Measurements from ENCODE around the gene COL13A1. TPM values are rescaled to one million over a fixed set of nuclear protein-coding genes. Genes with fewer than 3 reads are reported as not detected.

The COL13A1 gene
- polyA plus RNA-seq, 1 donor: 8.7 TPM

DNA sequence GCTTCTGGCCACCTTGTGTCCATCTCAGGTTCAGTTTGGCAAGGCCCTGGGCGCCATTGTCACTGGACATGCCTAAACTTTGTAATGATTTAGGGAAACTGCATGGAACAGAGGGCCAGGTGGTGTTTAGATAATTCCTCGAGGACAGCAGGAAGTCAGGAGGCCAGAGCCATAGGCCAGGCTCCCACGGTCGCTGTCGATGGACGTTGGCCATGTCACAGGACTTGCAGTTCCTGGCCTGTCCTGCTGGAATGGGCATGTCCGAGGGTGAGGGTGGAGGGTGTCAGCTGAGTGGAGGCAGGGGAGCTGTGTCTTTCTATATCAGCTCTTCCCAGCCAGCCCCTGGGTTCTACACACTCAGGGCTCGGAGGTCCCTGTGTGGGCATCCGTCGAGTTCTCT lies 143.1 kb downstream of the COL13A1 start:
- no peak for DNase-seq (ENCODE audit: low read depth)

DNA sequence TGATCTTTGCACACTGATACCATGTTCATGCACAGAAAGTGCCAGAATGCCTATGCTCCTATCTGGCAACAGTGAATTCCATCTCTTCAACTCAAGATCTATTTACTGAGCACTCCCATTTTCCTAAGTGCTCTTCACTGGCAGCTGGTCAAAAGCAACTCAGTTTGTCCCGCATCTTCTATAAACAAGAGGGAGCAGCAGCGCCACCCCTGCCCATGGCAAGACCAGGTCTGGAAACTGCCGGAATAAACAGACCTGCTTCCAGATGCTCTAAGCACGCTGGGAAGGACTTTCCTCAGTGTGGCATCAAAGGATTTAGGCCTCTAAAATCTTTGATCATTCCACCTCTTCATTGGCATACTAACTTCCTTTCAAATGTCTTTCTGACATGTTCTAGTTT lies 146.6 kb downstream of the COL13A1 start:
- DNase-seq (ENCODE audit: low read depth): no peak

GRCh38 chr10:69949770-69950169 lies 148.1 kb downstream of the COL13A1 start:
- no peak for DNase-seq (ENCODE audit: low read depth)

GRCh38 chr10:69951658-69952057 lies 150.0 kb downstream of the COL13A1 start:
- no peak for DNase-seq (ENCODE audit: low read depth)

- no peak for DNase-seq (ENCODE audit: low read depth)
Measured at GRCh38 chr10:69952069-69952800, 150.5 kb downstream of the COL13A1 start.

DNA sequence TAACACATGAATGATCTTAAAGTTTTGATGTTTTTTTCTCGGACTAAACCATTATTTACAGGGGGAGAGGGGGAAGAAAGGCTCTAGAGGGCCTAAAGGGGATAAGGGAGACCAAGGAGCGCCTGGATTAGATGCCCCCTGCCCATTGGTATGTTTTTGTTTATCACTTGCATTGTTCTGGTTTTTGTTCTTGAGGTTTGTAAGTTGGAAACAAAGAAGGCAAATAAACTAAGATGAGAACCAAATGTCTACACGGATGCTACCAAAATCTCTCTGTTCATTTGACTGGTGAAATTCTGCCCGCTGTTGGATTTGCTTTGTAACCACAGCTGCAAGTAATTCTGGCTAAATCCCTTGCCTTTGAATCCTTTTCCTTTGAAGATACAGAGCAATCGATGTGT lies 151.1 kb downstream of the COL13A1 start:
- DNase-seq (ENCODE audit: low read depth): no peak

DNA sequence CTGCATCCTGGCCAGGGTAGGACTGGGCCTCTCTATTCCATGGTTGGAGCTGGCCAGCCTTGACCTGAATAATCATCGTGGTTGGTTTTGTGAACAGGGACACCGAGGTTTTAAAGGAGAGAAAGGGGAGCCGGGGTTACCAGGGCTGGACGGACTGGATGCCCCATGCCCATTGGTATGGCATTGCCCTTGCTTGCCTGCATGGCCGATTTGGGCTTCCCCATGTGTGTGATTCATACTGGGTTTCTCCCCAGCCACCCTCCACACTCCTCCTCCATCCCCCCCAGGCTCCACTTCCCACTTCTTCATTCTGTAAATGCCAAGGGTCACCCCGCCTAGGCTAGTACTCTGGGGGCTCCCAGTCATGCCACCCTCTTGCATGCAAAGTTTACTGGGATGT lies 152.1 kb downstream of the COL13A1 start:
- no peak for DNase-seq (ENCODE audit: low read depth)

GRCh38 chr10:69955211-69955805 lies 153.6 kb downstream of the COL13A1 start:
- no peak for DNase-seq (ENCODE audit: low read depth)

DNA sequence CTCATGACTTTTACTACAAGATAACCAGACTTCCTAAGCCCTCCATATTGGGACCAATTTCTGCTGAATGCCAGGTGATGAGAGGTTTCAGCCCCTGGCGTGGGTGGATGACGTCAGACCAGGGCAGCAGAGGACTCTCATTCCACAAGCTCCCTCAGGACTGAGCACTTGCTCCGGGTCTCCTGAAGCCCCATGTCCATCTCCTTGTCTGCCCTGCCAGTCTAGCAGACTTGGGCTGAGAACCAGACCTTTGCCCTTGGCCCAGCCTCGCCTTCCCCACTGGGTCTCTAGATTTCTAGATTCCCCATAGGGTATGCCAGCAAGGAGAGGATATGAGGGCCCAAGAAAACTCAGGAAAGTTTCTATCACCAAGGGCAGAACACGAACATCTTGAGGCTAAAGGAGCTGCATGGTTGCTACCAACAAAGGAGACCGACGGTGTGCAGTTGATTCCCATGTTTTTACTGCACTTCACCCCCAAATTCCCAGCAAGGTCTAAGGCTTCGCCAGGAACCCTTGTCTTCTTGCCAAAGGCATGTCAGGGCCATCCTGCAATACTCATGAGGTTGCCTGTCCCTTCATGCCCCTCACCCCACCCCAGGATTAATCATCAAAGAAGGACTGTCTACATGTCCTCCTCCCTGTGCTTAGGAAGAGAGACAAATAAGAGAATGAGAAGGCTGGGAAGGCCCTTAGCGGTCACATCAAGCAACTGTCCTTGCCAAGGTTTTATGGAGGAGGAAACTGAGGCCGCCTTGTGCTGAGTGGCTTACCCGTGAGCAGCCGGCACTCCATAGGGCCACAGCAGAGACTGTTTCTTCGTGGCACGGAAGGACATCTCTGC lies 154.4 kb downstream of the COL13A1 start:
- DNase-seq (ENCODE audit: low read depth): no peak

- no peak for DNase-seq (ENCODE audit: low read depth)
Measured at GRCh38 chr10:69956741-69957230, 155.1 kb downstream of the COL13A1 start.

DNA sequence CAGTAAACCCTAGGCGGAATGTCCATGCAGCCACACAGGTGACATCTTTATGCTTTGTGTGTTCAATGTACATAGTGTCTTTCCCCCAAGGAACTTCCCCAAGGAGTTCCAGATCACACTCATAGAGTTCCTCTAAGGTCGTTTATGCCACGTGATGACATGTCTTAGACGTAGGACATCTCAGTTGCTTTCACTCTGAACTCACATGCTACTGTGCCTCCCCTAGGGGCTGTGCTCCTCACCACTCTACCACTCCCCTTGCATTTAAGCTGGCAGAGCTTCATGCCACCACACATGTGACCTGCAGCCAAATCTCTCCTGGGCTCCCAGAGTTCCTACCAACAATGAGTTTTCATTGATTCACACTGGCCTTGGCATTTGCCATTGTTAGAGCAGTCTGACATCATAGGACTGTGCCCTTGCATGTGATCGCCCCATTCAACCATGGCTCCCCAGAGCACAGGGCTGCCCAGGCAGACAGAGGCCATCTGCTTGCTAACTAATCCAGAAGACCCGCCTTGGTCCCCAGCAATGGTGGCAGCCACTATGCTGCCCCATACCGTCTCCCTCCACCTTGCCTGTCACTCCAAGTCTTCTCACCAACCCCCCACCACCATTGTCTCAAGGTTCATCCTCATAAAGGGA lies 155.7 kb downstream of the COL13A1 start:
- no peak for DNase-seq (ENCODE audit: low read depth)

DNA sequence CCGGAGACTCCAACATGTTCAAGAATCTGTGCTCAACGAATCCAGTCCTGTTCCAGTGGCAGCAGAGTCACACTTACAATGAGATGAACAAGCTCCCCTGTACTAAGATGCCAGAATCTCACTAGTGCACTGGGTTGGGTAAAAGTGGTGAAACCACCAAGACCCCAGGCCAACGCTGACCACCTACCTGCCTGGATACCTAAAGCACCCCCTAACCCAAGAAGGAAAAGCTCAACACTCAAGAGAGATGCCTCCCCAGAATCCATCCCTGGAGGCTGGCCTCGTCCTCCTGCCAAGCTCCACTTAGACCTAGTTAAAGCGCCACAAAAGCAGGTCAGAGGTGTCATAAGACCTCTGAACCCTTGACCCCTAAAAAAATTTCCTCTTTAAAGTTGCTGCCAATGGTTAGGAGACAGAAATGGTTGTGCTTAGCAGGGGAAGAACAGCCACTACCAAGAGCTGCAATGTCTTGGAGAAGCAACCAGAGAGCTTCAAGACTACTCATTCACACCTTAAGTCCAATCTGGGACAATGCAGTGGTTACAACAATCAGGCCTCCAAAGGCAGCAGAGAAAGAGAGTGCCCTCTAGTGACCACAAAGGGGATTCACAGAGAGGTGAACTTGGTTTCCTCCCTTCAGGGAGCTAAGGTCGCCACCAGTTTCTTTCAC lies 156.3 kb downstream of the COL13A1 start:
- DNase-seq (ENCODE audit: low read depth): no peak

DNA sequence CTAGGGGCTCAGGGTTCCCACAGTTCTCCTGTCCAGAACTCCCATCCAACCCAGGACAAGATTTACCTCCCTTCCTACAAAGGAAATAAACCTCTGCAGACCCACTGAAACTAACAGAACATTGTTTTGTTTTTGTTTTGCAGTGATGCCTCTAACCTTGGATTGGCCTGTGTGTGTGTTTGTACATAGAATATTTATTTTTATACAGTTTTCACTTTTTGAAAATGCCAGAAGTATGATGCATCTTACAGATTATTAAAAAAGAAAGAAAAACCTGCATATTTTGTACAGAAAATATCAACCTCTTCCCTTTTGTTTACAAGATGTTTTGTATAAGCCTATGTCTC lies 156.8 kb downstream of the COL13A1 start:
- no peak for DNase-seq (ENCODE audit: low read depth)

DNA sequence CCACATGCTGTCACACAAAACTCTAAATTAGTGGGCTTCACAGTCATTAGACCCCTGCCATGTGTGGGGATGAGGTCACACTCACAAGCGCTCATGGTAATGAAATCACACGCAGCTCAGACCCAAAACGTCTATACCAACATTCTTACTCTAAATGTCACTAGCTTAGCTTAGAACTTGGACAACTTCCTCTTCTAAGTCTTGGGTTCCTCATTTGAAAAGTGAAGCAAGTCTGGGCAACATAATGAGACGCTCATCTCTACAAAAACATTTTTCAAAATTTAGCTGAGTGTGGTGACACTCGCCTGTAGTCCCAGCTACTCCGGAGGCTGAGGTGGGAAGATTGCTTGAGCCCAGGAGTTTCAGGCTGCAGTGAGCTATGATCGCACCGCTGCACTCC lies 158.2 kb downstream of the COL13A1 start:
- no peak for DNase-seq (ENCODE audit: low read depth)

DNA sequence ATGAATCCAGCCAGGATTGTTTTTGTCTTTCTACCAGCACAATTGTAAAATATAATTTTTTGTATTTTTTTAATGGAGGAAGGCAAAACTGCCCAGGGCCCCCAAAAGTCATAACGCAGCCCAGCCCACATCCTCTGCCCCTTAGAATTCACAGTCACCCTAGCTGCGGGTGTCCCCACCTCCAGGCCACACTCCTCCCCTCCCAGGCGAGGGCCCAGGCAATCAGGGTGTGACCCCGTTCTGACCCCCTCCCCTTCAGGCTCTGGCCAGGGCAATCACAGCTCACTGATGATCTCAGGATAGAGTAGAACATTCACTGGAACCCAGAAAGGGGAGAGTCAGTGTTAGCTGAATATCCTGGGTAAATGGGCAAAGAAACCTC lies 158.9 kb downstream of the COL13A1 start:
- DNase-seq (ENCODE audit: low read depth): no peak

GRCh38 chr10:69960988-69961880 lies 159.5 kb downstream of the COL13A1 start:
- no peak for DNase-seq (ENCODE audit: low read depth)

DNA sequence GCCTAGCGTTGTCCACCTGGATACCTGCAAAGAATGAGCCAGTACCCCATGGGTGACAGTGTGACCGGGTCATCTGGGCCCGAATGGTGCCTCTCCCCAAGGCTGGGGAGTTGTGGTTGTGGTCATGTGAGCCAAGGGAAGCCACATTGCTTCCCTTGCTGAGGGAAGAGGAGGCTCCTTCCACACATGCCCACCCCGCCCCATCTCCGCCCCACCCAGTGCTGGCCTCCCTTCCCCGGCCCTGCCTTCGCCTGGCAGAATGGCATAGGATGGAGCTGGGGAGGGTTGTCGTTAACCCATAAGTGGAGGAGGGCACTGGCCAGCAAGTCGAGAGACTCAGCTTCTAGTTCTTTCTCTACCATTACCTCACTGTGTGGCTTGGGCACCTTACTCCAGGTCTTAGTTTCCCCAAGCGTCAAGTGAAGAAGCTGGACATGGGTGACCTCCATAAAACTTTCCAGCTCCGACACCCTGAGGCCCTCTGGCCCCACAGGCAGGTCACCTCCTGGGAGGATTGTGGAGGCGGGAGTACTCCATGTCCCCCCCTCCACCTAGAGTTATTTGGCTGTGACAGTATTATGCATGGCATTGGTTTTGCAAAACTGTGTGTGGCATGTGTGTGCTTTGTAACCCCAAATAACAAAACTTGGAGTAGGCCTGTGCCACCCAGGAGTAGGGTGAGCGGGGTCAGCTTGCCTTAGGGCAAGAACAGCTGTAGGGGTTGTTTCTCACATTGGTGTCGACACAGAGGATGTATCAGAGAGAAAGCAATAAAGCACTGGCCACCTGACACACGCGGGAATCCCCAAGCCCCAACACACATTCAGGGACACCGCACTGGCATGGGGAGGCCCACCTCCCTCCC lies 160.4 kb downstream of the COL13A1 start:
- DNase-seq (ENCODE audit: low read depth): no peak

DNA sequence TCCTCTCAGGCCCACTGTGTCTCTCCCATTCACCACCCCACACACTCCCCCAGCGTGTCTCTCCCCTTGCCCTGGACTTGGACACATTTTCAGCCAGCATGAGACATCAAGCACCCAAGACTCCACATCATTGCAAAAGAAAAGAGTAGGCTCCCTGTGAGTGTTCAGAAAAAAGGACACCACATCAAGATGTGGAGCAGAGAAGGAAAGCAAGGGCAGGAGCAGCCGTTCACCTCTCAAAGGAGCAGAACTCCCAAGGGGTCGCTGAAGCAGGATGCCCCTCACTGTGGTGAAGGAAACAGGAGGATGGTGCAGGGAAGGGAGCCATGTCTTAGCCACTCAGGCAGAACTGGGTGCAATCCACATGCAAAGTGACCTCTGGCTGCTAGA lies 161.0 kb downstream of the COL13A1 start:
- no peak for DNase-seq (ENCODE audit: low read depth)

DNA sequence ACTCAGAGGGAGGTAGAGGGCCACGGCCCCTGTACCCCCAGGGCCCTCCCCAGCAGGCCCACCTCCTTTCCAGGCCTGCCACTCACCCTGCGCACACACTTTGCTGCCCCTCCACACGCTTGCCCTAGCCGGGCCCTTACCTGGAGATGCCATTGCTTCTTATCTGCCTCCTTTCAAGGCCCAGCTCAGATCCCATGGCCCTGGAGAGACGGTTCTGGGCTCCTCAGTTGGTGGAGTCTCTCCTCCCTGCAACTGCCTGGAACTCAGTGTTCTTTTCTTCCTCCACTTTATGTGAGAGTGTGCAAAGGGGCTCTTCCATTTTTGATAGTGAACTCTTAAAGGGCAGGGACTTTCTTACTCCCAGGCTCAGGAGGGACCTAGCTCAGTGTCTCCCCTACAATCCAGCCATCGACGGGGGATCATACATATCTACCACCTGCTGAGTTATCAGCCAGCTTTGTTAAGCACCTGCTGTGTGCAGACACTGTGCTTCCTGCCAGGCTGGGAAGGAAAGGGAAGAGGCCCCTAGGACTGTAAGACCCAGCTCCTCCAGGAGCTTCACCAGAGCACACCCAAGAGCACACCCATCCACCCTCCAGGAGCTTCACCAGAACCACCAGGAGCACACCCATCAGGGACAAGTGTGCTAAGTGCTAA lies 161.6 kb downstream of the COL13A1 start:
- DNase-seq (ENCODE audit: low read depth): no peak

Data from forelimb muscle (tissue), 1 donor.